NAMALWA (cell line): ENCODE data around the gene PDK2.

Experiments used
- DNase-seq: peaks from one replicate; pipeline ENCODE4 v3.0.0-alpha.2; 2015; ENCODE audit warnings: low spot score

Gene PDK2

DNA sequence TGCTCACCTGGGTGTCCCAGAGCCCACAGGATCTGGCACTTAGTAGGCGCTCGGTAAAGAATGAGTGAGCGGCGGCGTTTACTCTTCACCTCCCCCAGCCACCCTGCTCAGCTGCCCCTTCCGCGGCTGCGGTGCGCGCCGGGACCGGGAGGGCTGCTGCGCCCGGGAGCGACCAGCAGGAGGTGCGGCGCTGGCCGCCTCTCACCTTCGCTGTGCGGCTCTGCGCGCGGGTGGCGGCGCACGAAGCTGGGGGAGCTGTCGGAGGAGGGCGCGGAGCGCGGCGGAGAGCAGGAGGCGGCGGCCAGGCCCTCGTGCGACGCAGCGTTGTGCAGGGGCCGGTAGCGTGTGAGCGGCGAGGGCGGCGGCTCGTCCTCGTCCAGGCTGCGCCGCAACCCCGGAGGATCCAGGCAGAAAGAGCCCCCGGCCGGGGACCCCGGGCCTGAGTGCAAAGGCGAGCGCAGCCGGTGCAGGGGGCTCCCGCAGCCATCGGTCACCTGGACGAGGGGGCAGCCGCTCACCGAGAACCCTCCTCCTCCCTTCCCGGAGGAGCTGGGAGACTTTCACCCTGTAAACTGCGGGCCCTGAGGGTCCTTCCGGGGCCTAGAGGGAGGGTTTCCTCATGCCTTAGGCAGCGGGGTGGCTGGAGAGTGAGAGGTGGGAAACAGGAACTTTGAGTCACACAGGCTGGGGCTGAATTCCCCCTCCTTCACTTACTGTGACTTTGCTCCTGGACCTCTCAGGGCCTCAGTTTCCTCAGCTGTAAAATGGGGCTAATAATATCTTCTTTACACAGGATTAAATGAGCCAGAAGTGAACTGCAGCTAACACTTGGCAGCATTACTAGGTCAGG lies 22.3 kb downstream of the PDK2 start:
- DNase-seq = no peak

DNA sequence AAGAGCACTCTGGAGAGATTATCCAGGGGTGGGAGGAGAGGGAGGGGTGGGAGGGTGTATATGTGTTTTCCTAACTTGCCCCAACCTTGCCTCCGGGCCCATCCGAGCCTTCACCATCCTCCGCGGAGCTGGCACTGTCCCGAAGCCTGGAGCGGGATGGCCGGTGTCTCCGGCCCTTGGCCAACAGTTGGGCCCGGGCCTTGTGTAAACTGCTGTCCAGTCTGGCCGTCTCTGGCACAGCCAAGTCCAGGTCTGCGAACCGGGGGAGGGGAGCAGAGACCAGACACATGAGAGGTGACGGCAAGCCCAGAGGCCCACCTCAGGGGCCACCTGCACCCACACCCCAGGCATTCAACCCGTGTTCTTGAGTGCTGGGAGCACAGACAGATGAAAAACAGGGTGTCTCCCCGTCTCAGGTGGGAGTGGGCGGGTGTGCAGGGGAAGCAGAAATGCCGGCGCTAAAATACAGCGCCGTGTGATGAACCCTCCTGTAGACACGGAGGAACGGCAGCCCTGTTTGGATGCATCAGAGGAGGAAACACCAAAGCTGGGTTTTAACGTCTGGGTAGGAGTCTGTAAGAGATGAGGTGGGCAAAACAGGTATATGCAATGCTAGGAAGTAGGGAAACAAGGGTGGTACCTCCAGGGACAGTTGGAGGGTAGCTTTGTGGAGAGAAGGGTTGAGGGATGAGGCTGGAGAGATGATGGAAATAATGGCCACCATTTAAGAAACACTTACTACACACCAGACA lies 23.1 kb downstream of the PDK2 start:
- no peak for DNase-seq

DNA sequence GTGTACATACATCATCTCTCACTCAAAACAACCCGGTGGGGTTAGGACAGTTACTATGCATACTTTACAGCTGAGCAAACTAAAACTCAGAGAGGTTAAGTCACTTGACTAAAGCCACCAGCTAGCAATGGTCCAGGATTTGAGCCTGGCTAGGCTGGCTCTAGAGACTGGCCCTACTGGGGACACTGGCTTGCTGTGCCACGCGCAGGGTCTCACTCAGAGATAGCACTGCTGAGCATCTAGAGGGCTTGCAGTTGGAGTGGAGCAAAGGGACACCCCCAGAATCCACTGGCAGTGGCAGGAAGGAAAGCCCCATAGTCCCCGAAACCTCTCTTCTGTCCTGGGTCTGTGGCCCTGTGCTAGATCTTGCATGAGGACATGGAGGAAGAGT lies 23.7 kb downstream of the PDK2 start:
- no peak for DNase-seq

DNA sequence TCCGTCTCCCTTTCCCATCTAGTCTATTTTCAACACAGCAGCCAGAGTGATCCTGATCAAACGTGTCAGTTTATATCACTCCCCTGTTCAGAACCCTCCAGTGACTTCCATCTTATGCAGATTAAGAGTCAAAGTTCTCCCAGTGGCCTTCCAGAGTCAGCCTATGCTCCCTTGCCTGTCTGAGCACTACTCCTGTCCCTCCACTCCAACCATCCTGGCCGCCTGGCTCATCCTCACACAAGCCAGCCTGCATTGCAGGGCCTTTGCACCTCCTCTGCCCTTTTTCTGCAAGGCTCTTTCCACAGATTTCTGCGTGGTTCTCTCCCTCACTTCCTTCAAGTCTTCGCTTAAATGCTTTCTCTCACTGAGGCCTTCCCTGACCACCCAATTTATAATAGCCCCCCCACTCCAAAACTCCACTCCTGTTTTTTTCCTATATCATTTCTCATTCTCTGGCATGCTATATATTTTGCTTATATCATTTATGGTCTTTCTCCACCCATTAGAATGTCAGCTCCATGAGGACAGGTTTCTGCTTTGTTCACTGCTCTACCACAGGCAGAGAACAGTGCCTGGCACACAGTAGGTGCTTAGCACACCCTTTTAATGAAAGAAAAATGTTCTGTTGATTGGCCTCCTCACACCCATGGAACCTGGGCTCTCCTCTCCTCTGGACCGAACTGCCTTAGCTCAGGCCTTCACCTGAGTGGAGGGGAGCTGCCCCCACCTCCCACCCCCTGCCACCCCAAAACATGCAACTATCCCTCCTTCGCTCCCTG lies 25.5 kb downstream of the PDK2 start:
- no peak for DNase-seq

DNA sequence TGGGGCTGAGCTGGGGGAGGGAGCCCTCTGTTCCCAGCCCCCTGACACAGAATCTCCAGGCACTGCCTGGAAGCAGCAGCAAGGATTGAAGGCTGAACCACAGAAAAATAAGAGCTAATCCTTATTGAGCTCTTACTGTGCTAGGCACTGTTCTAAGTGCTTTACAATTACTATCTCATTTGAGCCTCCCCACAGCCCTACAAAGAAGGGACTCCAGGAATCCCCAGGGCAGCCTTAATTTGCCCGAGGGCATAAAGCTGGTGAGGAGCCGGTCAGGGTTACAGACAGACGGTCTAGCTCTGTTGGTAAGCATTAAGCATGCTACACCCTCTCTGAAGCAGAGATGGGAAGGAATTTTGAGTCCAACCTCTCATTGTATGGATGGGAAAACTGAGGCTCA lies 27.8 kb downstream of the PDK2 start:
- DNase-seq = no peak

DNA sequence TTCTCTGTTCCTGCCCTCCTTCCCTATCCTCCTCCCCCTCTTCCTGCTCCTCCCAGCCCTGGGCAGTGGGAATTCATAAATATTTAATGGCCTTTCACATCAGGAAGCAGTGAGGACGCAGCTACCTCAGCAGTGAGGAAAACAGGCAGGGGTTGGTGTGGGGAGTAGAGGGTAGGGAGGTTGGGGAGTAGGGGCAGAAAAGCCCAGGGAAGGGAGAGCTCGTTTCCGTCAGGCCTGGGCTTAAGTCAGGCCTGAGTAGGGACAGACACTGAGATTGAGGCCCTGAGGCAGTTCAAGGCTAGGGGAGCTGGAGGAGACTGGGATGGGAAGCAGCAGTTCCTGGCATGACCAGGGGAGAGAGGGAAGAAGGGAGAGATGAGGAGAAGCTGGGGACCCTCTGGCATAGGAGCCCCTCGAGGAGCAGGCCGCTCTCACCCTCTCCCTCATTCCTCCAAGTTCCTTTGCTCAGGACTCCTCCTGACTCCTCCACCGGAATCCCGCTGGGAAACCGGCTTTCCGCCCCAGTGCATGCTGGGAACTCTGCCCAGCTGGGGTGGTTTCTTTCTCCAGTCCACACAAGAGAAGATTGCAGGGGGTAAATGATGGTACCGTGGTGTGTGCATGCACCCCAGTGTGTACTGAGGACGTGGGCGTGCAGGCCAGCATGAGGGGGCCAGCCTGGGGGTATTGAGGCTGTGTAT lies 28.6 kb downstream of the PDK2 start:
- no peak for DNase-seq

DNA sequence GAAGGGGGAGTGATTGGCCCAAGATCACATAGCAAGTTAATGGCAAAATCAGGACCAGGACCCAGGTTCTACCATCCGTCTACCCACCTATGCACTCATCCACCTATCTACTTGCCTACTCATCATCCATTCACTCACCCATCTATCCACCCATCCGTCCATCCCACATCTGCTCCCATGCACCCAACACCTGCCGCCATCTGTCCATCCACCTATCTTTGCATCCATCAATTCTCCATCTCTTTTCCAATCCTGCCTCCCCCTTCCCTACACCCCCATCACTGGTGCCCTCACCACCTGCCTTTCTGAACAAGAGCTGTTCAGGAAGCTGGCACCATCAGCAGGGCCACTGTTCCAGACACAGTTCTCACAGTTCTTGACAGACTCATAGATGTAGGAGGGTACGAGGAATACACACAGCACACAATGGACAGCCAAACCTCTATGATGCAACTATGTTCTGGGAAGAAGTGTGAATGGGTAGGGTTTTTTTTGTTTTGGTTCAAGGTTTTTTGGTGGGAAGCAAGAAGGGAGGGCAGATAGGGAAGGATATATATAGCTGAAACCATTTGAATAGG lies 30.4 kb downstream of the PDK2 start:
- no peak for DNase-seq

DNA sequence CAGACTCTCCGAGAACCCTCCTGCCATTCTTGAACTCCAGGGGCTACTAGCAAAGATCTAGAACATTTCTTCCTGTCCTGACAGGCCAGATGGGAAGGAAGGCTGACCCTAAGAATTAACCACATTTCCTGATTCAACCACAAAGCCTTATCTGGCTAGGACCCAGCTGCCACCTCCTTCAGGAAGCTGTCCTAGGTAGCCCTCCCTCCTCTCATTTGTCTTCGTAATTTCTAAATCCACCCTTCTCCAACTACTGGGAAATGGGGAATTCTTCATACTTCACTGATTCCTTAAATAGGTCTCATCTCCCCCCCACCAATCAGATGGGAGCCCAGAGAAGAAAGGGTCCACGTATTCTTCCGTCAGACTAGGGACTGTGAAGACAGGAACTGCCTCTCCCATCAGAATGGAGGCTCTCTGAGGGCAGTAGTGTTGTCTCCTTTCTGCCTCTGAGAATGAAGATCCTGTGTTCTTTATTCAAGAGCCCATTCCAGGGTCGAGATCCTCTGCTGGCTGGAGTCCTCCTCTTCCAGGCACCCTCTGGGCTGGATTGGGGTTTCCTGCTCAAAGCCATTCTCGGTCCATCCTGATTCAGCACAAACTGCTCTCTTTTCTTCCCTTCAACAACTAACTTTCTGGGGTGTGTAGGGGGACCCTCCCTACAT lies 32.7 kb downstream of the PDK2 start:
- no peak for DNase-seq

DNA sequence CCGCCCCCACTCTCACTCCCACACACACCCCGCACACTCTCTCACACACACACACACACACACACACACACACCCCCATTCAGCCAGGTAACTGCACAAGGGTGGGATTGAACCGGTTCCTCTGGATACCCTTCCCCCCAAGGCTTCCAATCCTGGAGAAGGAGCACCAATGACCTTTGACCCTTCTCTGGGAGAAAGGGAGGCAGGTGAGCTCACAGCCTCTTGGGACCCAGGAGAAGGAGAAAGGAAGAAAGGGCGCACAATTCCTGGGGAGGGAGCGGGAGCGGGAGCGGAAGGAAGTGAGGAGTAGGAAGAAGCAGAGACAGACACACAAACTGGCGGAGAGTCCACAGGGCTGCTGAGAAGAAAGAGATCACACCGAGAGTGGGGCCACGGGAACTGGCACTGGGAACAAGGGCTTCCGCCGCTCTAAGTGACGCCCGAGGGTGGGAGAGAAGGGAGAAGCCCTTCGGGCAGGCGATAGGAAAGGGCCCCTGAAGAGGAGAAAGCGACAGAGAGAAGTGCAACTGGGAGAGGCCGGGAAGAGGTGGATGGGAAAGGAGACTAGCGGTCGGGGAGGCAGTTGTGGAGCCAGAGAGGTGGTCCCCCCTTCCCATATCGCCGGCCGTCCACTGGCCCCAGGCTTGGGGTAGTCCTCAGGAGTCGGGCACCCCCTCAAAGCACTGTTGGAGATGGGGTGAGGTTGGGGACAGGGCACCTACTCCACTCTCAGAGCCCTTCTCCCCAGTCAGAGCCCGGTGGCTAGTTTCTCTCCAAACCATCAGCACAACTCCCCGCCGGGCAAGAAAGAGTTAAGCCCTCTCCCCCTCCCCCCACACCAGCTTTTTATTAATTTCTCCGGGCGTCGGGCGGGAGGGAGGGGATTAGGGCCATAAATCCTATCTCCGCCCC lies 33.5 kb downstream of the PDK2 start:
- DNase-seq = no peak

DNA sequence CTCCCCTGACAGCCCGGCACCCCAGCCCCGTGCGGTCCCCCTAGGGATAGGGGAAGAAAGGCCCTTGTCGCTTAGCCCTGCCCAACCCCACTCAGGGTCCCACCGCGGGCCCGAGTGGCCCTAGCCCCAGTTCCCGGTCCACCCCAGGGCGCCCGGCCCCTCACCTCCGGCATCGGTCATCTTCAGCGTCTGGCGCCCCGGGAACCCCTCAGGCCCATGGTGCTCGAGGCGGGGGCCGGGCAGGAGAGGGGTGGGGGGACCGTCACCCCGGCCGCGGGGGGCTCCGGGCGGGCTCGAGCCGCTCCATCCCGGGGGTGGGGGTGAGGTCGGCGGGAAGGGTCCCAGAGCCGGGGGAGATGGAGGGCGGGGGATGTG lies 34.2 kb downstream of the PDK2 start:
- no peak for DNase-seq

DNA sequence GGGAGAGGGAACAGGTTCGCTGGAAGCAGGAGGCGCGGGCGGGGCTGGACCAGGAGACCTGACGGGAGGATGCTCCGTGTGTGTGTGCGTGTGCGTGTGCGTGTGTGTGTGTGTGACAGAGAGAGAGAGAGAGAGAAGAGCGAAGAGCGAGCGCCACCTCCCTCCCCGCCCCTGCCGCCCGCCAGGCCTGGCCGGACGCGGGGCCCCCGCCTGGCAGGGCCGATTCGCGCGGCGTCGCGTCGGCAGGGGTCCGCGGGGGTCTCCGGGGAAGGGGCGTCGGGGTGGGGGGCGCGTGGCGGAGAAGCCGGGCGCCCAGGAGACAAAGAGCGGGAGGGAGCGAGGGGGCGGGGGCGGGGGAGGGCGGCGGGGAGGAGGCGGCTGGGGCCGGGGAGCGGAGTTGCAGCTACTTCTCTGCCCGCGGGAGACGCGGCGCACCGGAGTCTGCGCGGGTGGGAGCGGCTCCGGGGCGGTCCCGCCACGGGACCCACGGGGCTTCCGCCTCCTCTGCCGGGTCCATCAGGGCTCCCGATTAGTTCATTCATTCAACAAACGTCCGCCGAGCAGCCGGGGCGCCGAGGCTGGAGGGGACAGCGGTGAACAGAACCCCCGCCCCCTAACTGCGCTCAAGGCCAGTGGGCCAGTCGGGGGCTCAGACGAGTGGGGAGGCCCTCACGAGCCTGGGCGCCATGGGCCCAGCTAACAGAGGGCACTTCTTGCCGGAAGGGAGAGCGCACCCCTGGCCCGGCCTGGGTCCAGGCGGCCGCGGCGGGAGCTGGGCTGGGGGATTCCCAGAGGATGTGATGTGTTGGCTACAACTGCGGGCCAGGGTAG lies 34.8 kb downstream of the PDK2 start, which contains the start of gene SAMD14:
Gene SAMD14 (minus strand): TSS at position 433 of the 831 bp plus-strand sequence. CDS start 5,201 bp downstream, outside the sequence.
- no peak for DNase-seq

DNA sequence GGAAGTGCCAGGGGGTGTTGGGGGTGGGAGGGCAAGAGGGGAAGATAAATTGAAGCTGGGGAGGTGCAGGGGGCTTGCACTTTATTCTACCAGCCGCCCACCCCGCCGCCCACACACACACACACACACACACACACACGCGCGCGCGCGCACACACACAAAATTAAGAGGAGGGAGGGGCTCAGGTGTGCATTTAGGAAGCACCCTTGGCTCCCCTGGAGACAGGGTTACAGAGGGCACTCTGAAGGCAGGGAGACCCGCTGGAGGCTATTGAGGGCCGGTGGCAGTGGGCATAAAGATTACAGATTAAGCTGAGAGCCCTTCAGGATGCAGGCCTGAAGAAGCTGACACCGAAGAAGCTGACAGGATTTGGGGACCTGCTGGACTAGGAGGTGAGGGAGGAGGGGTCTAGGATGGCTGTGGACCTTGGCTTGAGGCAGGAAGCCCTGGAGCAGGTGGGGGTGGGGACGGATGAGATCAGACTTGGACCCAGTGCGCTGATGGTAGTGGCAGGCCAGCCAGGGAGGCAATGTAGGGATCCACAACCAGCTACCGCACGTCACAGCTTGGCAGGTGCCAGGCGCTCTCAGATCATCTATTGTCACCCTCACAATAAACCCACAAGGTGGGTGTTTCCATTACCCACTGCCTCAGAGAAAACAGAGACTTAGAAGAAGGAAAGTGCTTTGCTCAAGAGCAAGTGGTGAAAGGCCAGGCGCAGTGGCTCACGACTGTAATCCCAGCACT lies 35.6 kb downstream of the PDK2 start:
- no peak for DNase-seq

DNA sequence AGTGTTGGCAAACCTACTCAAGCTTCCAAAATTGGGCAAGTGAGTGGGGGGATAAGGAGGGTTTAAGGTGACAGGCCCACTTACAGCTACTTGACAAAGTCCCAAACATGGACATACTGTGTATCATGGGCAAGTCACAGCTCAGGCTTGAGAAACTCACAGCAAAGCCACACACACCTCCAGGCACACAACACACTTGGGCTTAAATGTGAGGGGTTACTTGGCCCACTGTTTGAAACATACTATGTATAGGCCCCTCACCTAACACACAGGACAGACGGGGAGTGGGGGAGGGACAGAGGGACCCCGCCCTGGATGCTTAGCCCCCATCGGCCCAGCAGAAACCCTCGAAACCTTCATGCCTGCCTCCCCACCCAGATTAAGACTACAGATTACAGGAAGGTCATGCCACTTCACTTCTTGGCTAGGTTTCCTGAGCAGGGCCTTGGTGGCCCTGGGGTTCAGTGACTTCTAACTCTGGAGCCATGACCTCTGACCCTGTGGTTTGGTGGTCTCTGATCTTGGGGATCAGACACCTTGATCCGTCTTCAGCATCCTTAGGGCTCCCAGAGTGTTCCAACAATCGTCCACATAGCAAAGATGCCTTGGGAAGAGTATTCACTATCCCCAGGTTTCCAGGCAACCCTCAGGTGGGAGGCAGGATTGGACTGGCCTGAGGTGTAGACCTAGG lies 37.1 kb downstream of the PDK2 start:
- peak; percentile 27 for DNase-seq

DNA sequence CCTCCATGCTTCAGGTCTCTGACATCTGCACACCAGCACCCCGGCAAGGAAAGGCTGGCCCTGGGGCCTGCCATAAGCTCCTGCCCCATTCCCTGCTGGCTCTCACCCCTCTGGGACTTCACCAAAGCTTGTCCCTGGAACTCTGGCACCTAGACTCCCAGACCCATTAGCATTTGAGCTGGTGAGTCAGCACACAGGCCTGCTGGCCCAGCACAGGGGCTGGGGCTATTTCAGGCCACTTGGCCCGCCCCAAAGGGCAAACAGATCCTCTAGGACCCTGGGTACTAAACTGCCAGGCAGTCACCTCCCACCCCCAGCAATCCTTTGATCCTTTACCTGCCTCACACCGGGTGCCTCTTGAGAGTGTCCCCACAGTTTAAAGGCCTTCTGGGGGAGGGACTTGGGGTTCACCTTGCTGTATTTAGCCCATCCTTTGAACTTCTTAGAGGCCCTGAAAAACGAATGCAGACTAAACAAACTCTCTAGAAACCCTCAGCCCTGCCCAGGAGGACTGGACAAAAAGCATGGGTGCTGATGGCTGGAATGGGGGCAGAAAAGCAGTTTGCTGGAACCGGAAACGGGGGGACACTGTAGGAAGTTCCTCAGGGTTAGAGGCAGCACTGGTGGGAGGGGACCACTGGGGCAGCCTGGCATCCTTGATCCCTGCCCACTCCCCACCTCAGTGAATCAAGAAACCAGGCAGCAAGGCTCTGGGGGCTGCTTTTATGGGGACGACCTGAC lies 38.0 kb downstream of the PDK2 start:
- no peak for DNase-seq

DNA sequence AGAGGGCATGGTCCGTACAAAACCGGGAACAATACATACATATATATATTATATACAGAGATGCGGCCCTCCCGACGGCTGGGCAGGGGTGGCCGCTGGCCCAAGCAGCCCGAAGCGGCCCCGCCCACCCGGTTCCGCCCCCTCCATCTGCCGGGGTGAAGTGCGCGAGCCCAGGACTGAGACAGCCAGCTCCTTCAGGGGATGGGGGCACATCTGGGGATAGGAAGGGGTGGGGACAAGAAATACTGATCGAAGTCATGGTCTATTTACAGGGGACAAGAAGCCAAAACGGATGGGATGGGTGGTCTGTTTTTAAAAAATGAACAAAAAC lies 38.6 kb downstream of the PDK2 start:
- no peak for DNase-seq

DNA sequence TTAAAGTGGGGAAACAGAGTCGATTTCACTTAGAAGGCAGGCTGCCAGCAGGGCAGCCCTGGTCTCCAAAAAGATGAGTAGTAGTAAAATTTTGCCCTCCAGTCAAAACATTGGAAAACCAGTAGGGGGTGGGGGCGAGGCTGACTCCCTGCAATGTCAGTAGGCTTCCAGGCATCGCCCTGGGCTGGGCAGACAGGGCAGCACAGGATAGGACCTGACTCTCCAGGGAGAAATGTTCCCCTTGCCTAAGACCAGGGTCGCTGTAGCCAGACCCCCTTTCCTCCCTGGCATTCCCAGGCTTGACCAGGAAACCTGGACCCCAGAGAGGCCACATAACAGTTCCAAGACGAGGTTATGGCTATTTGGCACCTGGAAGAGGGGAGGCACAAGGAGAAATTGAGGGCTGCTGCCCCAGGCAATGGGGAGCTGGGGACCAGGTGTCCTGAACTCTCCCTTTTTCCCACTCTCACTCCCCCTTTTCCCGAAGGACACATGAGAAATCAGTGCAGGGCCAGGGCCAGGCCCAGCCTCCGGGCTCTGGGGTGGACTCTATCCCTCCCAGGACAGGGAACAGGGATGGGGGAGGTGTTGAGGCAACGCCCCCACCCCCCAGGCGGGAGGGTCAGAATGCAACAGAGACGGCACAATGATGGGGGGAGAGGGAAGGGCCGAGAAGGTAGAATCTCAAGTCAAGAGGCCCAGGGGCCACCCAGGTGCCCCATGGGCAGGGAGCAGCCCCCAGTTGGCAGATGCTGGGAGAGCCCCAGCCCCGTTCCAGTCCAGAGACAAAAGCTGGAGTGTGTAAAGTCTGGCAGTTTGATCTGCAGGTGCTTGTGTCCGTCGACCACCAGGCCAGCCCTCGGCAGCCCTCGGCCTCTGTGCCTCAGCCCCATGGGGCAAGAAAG lies 39.3 kb downstream of the PDK2 start:
- no peak for DNase-seq
